Brain pericyte (primary cell): ENCODE measurements around the gene MRPL48.

Experiments used
- DNase-seq: peaks from one replicate; pipeline ENCODE4 v3.0.0-alpha.2; 2012; ENCODE audit warnings: low read depth, low spot score

The MRPL48 gene

GRCh38 chr11:73893041-73893440 is 105.4 kb downstream of the MRPL48 start:
- DNase-seq = no peak

DNA sequence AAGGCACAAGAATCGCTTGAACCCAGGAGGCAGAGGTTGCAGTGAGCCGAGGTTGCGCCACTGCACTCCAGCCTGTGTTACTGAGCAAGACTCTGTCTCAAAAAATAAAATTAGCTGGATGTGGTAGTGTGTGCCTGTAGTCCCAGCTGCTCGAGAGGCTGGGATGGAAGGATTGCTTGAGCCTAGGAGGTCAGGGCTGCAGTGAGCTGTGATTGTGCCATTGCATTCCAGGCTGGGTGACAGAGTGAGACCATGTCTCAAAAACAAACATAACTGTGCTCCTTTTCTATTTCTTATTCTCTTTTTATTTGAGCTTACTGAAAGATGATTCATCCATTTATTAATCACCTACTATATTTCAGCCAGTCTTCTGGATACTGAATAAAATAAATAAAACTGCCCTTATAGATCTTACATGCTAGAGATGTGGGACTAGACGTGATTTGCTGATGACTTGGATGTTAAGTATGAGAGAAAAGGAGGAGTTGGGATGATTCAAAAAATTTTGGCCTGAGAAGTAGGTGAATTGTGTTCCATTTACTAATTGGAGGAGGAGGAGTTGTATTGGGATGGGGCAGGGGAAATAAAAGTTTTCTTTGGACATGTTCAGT is 107.2 kb downstream of the MRPL48 start:
- no peak for DNase-seq

GRCh38 chr11:73902303-73902702 is 114.6 kb downstream of the MRPL48 start:
- DNase-seq = no peak

- no peak for DNase-seq
Measured at GRCh38 chr11:73907191-73907590, 119.5 kb downstream of the MRPL48 start.

GRCh38 chr11:73912026-73912425 is 124.4 kb downstream of the MRPL48 start:
- DNase-seq = no peak

DNA sequence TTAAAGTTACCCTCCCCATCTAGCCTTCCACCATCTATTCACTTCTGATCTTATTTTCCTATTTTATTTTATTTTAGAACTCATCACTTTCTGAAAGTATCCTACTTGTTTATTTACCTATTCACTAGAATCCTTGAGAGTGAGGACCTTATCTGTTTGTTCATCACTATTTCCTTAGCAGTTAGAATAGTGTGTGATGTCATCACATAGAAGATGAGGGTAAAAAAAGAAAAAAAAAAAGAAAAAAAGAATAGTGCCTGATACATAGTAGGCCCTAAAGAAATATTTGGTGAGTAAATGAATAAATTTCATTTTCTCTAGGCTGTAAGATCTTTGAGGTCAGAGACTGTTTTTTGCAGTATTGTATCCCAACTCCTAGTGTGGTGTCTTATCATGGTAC is 125.8 kb downstream of the MRPL48 start:
- no peak for DNase-seq

DNA sequence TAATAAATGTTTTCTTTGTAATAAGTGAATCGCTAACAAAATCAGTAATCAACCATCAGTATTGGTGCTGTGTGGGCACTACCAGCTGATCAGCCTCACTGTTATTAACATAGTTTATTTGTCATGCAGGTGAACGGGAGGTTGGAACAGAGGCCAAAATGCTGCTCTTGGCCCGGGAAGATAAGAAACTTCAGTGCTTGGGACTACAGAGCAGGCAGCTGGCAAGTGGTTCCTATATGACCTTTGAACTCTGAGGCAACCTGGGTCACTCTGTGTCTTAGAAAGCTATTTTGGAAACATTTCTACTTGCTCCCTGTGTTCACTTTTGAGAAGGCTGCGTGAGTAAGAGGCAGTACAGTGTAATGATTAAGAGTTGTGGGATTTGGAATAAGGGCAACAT is 126.6 kb downstream of the MRPL48 start:
- no peak for DNase-seq
